Fibroblast of skin of back (primary cell): ENCODE data around the gene EPHA3.

Experiments
- DNase-seq: peaks from one replicate; pipeline ENCODE4 v3.0.0-alpha.2; 2013

Gene EPHA3

DNA sequence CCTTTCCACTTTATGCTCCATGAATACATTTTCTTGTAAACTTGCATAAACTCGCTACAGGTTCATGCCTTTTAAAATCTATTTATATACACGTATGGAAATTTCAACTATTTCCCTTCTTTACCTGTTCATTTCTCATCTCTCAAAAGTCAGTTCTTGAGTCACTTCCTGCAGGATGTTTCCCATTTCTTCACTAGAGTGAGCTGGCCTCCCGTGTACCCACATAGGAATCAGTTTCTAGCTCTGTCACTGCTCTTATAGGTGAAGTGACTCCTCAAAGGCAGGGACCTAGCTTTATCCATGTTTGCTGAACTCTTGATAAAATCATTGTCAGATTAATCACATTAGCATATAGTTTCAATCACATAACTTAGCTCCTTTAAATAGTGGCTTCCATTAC is 259.7 kb downstream of the EPHA3 start:
- DNase-seq: no peak

DNA sequence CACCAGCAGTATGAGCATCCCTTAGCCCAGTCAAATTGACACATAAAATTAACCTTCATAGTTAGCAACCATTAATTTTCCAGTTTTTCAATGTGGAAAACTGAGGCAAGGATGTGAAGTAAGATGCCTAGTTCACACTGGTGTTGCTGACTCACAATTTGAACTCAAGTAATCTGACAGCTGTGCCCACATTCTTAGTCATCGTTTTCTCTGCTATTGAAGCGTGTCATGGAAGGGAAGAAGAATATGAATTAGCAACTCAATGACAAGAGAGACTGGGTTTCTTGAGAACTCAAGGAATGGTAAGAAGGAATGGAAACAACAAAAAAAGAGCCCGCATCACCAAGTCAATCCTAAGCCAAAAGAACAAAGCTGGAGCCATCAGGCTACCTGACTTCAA is 261.4 kb downstream of the EPHA3 start:
- DNase-seq: peak; percentile 15

DNA sequence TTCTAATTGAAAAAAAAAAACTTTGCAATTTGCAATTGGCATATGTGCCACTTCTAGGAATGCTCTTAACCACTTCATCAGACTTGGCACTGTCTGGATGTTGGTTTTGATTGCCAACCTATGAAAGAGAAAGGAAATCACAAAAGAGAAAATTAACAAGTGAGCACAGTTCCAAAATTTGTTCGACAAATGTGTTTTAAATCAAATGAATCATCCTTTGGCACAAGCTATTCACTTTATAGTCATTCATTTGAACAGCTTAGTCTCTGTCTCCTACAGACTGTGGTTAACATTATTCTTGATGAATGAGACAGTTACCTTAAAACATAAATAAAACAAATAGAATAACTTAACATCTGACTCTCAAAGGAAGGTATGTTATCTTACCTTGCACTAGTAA is 265.0 kb downstream of the EPHA3 start:
- DNase-seq: peak; percentile 37

DNA sequence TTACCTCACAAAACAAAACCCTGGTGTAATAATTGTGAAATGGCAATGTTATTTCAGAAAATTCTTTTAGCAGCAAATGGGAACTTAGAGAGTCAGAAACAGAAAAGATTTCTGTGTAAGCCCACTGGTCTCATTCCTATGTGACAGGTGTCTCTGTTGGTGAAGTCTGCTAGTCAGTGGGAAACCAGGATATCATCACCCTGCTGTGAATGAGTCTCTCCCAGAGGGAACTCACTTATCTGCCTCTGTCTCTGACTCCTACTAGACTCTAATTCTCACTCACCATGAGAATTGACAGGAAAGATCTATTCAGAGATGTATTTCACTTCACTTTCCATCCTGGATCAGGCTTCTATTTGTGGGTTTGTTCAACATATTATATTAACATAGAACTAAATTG is 266.0 kb downstream of the EPHA3 start:
- peak; percentile 3 for DNase-seq

DNA sequence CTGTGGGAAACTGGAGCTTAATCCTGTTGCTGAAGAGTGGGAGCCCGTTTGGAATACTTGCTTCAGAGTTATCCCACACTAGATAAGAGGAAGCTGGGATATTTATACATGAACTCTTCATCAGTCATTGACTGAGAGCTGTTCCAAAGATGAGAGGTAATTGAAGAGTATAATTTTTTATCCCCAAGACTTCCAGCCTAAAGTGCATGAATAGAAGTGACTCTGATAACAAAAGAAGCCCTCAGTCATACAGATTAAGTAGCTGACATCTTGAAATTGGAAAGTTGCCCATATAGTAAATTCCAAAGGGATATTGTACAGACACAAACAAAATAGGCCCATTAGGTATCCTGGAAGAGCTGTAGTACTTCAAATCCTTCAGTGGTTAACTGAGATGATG is 268.0 kb downstream of the EPHA3 start:
- DNase-seq: peak; percentile 4

DNA sequence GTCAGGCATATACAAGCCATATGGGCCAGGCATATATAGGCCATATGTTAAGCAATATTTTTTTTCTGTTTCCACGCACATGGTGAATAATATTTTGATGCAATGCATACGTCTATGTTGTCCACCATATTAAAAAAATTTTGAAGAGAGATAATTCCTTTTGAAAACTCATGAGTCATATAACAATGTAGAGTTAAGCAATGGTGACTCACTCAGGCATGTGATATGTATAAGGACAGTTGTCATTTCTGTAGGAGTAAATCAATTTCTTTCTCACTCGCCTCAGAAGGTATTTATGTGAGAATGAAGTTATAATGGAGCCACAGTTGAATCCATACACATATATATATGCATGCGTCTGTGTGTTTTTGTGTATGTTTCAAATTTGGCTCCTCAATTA is 272.6 kb downstream of the EPHA3 start:
- peak; percentile 67 for DNase-seq

DNA sequence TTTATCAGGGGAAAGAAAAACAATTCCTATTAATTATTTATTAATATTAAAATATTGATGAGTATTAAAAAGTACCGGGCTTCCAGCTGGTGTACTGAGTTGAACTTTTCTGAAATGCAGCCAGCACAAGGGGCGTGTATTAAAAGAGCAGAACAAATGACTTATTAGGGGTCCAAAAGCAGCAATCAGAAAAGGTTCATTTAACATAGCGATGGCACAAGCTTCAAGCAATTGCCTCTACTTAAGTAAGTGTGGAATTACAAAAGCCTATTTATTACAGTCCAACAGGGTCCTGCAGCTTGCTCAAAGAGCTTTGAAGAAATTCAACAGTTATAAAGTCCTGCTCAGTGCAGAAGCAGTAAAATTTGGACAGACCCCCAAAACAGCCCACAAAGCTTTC is 285.6 kb downstream of the EPHA3 start:
- no peak for DNase-seq

DNA sequence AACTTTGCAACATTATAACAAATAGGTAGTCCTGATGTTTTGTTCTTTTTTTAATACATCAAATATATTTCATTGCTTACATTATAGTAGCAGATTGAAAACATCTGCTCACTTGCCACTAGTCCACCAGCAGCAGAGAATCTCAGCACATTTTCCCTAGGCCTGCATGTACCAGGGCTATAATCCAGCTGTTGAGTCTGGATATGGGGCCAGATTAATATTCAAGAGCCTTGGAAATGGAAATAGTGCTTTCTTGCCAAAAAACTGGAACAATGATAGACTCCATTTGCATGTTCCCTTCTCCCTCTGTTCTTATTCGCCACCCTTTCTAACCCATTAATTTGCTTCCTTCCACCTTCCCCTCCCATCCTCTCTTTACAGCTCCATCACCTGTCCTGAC is 288.0 kb downstream of the EPHA3 start:
- DNase-seq: no peak

DNA sequence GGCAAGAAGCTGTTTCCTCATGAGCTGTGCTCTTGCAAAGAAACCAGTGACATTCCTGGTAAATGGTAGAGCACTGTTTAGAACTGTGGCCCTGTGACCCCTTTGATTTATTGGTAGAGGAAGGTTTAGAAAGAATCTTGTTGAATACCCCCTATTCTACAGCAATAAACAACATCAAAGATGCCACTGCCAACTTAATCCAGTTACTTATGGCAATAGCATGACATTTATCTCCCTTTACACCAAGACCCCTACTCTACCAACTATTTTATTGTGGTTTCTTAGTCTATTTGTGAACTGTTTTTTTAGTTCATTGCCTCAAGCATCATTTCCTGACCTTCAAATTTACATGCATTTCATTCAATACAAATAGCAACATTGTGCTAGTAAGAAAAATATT is 288.6 kb downstream of the EPHA3 start:
- DNase-seq: no peak

DNA sequence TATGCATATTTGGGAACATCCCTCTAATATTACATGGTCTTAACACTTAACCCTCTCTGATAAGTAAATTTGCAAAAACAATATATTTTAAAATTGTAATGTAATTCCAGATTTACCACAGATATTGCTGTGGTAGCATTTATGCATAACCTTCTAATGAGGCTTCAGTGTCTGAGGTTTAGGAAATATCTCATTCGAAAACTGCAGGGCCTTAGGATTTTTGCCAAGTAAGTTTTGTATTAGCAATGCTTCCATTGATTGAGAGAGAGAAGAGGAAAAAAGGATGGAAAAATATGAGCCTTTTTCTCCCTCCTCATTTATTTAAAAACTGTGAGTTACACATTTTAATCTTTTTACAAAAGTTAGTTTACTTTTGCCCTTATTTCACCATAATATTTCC is 294.6 kb downstream of the EPHA3 start:
- DNase-seq: no peak

DNA sequence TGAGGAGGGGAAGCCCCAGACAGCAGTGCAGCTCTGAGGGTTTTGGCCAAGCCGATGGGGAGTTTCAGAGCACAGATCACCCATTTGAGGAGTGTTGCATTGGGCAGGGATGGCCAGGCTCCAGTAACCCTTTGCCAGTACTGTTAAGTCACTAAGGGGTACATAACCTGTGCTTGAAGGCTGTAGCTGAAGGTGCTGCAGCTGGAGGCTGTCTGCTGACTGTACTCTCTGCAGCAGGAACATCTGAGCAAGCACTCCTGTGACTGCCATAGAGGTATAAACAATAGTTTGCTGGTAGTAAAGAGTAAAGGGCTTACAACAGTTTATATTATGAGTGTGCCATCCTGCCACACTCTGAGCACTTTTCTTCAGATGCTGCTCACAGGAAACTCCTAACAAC is 297.8 kb downstream of the EPHA3 start:
- no peak for DNase-seq

DNA sequence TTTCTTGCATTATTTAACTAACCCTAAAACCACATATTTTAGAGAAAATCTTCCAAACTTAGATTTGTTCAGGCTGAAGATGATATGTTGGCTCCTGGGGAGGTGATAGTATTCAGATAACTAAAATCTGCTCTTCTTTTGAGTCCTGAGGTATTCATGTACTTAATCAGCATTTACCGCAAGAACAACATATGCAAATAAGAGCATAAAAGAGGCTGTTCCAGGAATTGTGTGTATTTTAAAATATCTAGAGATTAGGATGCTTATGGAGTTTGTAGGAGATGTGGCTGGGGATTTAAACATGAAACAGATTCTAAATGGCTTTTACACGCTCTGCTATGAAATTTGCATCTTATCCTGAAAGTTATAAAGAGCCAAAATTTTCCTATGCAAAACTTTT is 298.2 kb downstream of the EPHA3 start:
- no peak for DNase-seq

DNA sequence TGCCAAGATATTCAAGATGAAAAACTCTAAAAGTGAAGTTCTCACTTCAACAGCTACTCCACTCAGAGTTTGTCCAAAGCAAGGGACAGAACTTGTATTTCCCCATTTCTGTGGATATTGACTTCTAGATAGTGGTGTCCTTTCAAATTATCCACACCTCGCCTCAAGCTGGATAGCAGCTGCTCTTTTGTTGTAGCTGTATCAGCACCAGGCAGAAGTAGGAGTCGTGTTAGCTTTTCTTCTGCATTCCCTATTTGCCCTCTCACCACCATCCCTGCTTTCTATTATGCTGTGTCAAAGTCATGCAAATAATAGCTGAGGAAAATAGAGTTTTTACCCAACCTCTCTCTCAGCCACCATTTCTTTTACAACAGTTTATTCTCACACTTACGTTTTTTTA is 303.8 kb downstream of the EPHA3 start:
- DNase-seq: no peak

DNA sequence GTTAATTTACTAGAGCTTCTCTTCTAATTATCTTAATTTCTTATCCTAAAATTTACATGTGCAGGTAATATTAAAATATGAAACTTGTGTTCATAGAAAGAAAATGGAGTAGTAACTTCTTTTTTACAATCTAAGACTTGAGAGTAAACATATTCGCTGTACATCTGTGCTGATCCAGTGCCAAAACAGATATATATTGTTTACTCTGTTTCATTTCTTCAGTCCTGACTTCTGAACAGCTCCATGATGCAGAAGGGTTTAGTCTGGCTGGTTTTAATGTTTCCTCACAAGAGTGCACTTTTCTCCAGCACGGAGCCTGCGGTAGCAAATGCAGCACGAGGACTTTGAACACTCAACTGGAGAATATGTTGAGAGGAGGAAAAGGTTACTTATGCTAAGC is 306.8 kb downstream of the EPHA3 start:
- DNase-seq: no peak

DNA sequence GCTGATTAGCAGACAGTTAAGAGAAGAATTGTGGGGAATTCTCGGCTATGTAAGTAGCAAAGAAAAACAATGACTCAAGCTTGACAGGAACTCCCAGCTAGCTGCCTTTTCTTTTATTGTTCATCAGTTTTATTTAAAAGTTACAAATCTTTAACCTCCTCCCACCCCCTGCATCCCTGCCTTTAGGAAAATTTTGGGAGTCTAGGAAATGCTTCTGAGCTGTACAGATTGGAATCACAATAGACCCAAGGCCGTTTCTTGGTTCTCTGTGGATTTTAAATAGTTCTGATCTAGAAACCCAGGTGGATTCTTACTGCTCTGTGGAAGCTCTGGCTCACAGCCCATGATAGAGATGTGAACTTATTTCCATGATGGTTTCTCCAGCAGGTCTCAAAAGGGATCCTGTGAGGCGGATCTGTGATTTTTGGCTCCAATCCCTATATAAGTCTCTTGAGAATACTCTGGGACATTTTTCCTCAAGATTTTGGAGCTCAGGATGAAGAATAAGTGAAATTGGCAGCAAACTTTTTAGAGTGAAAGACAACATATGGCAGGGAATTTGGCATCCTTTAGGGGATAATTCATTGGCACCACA is 312.3 kb downstream of the EPHA3 start:
- DNase-seq: peak; percentile 53

DNA sequence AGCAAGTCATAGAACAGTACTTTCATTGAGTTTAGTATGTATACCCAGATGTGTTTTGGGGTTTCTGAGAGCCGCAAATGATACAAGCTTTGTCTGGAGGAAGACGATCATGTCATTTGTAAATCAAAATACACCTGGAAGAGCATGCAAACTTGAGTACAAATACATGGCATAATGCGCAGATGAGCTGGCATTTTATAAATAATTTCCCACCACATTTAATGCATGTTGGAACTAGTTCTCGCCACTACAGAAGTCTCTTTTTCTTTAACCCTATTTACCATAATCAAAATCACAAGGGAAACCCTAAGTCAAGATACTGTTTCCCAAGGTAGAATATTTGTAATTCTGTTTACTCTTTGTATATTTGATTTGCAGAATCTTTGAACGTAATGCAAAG is 318.6 kb downstream of the EPHA3 start:
- DNase-seq: no peak

DNA sequence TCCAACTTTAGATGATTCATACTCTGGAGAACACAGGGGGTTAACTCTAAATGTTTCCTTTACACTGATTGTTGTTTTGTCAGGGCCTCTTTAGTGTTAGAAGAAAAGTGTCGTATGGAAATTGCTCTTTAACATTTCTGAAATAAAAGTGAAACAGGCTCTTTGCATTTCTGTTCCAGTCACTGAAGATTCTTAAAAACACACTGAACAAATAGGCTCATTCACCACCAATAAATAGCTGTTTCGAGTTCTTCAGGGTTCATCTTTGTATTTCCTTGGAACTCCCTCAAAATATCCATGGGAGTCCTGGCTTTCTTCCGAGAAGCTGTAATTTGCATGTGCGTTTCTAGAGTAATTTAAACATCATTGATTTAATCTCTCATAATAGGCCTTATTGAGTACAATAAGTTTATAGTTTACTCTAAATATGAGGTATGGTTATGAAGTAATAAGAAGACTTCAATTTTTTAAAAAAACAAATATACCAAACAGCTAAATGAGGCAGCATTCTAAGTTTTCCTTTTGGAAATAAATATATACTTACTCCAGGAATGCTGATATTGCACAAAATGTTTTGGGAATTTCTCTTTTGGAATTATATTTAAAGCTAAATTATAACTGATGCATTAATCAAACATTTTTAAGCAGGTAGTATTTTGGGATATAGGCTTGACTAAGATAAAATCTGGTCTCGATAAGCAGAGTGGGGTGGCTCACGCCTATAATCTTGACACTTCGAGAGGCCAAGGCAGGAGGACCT is 327.4 kb downstream of the EPHA3 start:
- peak; percentile 8 for DNase-seq

DNA sequence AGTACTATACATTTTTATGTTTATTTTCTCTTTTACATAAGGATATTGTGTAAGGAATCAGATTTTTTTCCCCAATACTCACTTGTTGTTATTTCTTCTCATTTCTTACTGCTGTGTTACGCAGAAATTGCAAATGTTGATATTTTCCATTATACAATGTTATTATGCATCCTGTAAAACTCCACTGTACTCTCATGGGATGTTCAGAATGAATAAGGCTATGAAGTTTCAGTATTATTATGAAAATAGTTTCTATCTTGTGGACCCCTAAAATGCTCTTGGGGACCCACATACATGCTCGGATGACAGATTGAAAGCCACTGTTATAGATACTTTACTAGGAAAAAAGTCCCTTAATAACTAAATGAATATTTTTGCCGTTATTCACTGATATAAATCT is 329.4 kb downstream of the EPHA3 start:
- no peak for DNase-seq

DNA sequence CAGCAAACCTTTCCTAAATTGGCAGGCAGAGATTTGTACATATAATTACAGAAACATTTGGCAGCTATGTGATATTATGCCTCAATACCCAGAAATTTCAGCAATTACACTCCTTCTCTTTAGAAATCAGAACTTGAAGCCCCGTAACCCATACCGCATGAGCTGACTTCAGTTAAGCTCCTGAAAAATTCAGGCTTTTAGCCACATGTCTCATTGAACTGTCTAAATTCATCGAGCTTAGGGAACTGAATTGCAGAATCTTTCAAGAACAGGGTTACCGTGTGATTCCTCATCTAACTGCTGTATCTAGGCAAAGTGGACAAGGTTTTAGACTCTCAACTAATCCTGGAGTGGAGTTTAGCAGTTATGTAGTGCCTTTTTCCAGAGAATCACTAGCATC is 333.0 kb downstream of the EPHA3 start:
- no peak for DNase-seq

DNA sequence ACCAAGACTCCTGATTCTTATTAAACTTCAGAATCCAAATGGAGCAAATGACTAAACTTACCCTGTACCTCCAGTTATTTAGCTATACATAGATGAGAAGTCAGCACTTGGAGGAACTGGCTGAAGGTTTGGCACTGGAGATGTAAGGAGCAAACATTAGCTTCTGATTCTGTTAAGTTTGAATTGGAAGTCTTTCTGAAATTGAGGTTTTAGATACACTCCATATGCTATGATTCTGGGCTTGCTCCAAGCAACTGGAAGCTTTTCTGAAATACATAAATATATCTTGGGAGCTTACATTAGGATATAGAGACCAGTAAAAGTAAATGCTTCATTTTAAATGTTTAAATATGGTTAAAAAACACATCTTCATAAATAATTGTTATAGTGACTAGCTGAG is 333.7 kb downstream of the EPHA3 start:
- DNase-seq: no peak

DNA sequence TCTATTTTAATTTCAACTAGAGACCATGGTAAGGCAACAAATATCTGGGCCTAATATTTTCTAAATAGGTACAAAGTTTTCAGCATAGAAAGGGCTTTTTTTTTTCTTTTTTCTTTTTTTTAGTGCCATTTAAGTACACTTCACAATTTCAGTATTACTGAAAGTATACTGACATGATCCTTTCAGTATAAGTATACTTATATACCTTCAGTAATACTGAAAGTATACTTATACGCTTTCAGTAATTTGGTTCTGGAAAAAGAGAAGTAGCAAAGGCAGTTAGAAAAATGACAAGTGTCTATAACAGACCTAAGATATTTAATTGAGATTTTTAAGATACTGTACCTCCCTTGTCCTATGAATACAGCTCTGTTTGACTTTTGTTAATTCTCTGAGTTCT is 339.2 kb downstream of the EPHA3 start:
- DNase-seq: no peak

DNA sequence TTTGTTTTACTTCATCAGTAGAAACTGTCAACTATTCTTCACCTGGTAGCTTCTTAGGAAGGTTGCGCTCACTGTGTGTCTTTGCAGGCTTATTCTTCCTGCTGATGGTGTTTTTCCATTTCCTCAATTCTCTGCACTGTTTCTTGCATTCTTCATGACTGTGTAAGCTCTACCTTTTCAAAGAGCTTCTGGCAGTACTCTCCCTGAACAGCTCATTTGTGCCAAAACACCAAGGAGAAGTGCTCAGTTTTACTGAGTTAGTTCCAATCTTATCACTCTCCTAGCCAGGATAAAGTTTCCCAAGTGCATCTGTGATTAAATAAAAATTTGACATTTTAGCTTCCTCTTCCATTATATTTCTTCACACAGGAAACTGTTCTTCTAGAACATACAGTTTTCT is 339.8 kb downstream of the EPHA3 start:
- DNase-seq: no peak

DNA sequence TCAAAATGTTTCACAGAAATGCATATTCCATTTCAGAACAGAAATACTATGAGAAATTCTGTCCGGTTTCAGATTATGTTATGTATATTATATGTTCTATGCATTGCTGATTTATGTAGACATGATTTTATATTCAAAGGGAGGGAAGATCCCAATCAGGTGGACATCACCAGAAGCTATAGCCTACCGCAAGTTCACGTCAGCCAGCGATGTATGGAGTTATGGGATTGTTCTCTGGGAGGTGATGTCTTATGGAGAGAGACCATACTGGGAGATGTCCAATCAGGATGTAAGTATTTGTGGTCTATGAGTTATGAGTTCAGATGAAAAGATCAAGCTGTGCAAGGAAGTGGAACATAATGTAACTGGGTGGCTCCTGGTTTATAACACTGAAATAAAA is 341.7 kb downstream of the EPHA3 start:
- DNase-seq: no peak

DNA sequence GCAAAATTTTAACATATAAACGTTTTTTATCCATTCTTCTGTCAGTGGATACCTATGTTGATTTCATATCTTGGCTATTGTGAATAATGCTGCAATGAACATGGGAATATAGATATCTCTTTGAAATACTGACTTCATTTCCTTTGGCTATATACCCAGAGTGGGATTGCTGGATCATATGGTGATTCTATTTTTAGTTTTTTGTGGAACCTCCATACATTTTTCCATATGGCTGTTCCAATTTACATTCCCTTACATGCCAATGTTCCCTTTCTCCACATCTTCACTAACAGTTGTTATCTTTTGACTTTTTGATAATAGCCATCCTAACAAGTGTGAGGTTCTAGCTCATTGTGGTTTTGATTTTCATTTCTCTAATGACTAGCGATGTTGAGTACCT is 344.6 kb downstream of the EPHA3 start:
- DNase-seq: no peak

DNA sequence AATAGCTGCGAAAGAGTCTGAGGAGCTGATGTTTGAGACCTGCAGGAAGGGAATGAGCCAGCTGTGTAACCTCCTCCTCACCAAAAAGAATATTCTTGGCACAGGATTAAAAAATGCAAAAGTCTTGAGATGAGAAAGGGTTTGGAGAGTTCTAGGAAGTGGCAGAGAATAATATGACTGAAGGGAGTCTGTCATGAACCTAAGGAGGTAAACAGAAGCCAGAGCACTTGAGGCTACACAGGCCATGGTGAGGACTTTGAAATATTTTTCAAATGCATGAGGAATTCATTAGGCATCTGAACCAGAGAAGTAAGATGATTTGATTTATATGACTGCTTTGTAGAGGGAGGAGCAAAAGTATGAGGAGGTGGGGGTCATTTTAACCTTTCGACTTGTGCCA is 347.8 kb downstream of the EPHA3 start:
- no peak for DNase-seq
